ENCODE results near the gene IRX5. TPM values are rescaled to one million over a fixed set of nuclear protein-coding genes. Genes with fewer than 3 reads are reported as not detected.
A peak's percentile ranks its signal among the peaks of the same experiment; 100 is the strongest.

The IRX5 gene
- total RNA-seq, 1 donor from 2014 or later = 2.6 TPM

- no peaks in the 10 kb centered on the region for H3K36me3 Mint-ChIP-seq (ENCODE audit: low read depth, unreplicated experiment)
- H3K4me3 Mint-ChIP-seq (ENCODE audit: unreplicated experiment) = peak overlapping the region; percentile 96
- peak overlapping the region; percentile 22 for H3K27ac Mint-ChIP-seq (ENCODE audit: unreplicated experiment)
- DNase-seq (ENCODE audit: low spot score) = peak; percentile 100
- H3K9me3 Mint-ChIP-seq (ENCODE audit: unreplicated experiment) = no peaks in the 10 kb centered on the region
- peak; percentile 13 for TF ChIP-seq CTCF (IDR thresholded peaks at IDR 0.05; ENCODE audit: unreplicated experiment)
- peaks cover 32% of the 10 kb centered on the region for H3K4me1 Mint-ChIP-seq (ENCODE audit: unreplicated experiment)
- peaks cover 27% of the 10 kb centered on the region for H3K27me3 Mint-ChIP-seq (ENCODE audit: unreplicated experiment)
Measured at GRCh38 chr16:54929090-54930004, 1.3 kb upstream of the IRX5 start.

- H3K27me3 Mint-ChIP-seq (ENCODE audit: unreplicated experiment) = peaks cover 33% of the 10 kb centered on the region
Measured at GRCh38 chr16:54930869-54931119, 129 bp downstream of the IRX5 start.

DNA sequence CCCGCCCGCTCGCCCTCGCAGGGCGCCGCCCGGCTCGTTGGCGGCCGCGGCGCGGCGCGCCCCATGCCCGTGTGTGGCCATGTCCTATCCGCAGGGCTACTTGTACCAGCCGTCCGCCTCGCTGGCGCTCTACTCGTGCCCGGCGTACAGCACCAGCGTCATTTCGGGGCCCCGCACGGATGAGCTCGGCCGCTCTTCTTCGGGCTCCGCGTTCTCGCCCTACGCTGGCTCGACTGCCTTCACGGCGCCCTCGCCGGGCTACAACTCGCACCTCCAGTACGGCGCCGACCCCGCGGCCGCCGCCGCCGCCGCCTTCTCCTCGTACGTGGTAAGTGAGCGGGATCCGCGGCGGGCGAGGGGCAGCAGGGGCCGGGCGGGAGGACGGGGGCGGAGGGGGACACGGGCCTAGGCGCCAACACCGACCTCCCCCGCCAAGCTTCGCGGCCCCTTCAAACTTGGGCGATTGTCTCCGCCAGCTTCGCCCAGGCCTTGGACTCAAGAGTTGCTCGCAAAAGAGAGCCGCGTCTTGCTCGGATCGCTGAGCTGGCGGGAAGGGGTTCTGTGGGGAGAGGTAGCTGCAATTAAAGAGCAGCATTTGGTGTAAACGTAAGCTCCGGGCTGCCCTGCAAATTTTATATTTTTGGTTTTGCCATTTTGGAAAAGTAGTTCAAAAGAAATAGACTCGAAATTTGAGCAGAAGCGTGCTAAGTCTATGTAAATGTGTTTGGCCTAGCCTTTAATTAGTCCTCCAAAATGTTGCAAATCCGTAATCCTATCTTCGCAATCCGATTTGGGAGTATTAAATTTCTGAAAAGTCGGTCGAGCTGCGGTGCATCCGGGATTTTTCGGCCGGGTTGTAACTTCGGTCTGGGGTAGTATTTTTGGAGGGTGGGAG lies 702 bp downstream of the IRX5 start:
- H3K36me3 Mint-ChIP-seq (ENCODE audit: low read depth, unreplicated experiment) = no peaks in the 10 kb centered on the region
- peaks cover 33% of the 10 kb centered on the region for H3K27me3 Mint-ChIP-seq (ENCODE audit: unreplicated experiment)
- TF ChIP-seq CTCF (IDR thresholded peaks at IDR 0.05; ENCODE audit: unreplicated experiment) = no peak
- DNase-seq (ENCODE audit: low spot score) = peak; percentile 46
- H3K4me1 Mint-ChIP-seq (ENCODE audit: unreplicated experiment) = peaks cover 42% of the 10 kb centered on the region
- H3K4me3 Mint-ChIP-seq (ENCODE audit: unreplicated experiment) = peak overlapping the region; percentile 88
- no peak overlapping the region for H3K27ac Mint-ChIP-seq (ENCODE audit: unreplicated experiment)
- H3K9me3 Mint-ChIP-seq (ENCODE audit: unreplicated experiment) = no peaks in the 10 kb centered on the region

More at GRCh38 chr16:54930869-54931119, 129 bp downstream of the IRX5 start:
- no peak for DNase-seq (ENCODE audit: low spot score)
- no peak overlapping the region for H3K27ac Mint-ChIP-seq (ENCODE audit: unreplicated experiment)
- H3K36me3 Mint-ChIP-seq (ENCODE audit: low read depth, unreplicated experiment) = no peaks in the 10 kb centered on the region
- H3K4me3 Mint-ChIP-seq (ENCODE audit: unreplicated experiment) = peak overlapping the region; percentile 96
- H3K4me1 Mint-ChIP-seq (ENCODE audit: unreplicated experiment) = peaks cover 39% of the 10 kb centered on the region
- no peaks in the 10 kb centered on the region for H3K9me3 Mint-ChIP-seq (ENCODE audit: unreplicated experiment)
- no peak for TF ChIP-seq CTCF (IDR thresholded peaks at IDR 0.05; ENCODE audit: unreplicated experiment)

- no peak for DNase-seq (ENCODE audit: low spot score)
- Mint-ChIP-seq H3K4me3 (ENCODE audit: unreplicated experiment) (peak overlapping the region; percentile 88), H3K9me3 (ENCODE audit: unreplicated experiment) (no peaks in the 10 kb centered on the region), H3K36me3 (ENCODE audit: low read depth, unreplicated experiment) (no peaks in the 10 kb centered on the region), H3K4me1 (ENCODE audit: unreplicated experiment) (peaks cover 38% of the 10 kb centered on the region), H3K27me3 (ENCODE audit: unreplicated experiment) (peaks cover 37% of the 10 kb centered on the region), H3K27ac (ENCODE audit: unreplicated experiment) (no peak overlapping the region)
- no peak for TF ChIP-seq CTCF (IDR thresholded peaks at IDR 0.05; ENCODE audit: unreplicated experiment)
Measured at GRCh38 chr16:54932021-54932660, 1.5 kb downstream of the IRX5 start.

All from endothelial cell (in vitro differentiated cells).